Adrenal gland (tissue), 5 donors: ENCODE results near the gene SPOCK1.

Source experiments
- POLR2A ChIP-seq, 2 donors: fragments of 450-650 bp; IDR thresholded peaks; one replicate each; pipeline ENCODE4 v1.6.1; 2017; ENCODE audit warnings: antibody characterized with exemption in 2 of 2, mild to moderate bottlenecking in 2 of 2, moderate library complexity in 1 of 2
- TF ChIP-seq, protein P1 (sequence below), 6 experiments: fragments of 450-650 bp in 4 of 6; fragments of 200-600 bp in 2 of 6; sonication (generic) in 1 of 6; IDR thresholded peaks; 1 replicate in 5 of 6; 2 replicates in 1 of 6; pipeline versions ENCODE4 v1.5.1 to v1.8.0; 2016 to 2021; ENCODE audit warnings: antibody characterized with exemption in 6 of 6, mild to moderate bottlenecking in 2 of 6, moderate library complexity in 1 of 6
- donor health status: DM: no; HTN: no; CAD: no.

DNA sequence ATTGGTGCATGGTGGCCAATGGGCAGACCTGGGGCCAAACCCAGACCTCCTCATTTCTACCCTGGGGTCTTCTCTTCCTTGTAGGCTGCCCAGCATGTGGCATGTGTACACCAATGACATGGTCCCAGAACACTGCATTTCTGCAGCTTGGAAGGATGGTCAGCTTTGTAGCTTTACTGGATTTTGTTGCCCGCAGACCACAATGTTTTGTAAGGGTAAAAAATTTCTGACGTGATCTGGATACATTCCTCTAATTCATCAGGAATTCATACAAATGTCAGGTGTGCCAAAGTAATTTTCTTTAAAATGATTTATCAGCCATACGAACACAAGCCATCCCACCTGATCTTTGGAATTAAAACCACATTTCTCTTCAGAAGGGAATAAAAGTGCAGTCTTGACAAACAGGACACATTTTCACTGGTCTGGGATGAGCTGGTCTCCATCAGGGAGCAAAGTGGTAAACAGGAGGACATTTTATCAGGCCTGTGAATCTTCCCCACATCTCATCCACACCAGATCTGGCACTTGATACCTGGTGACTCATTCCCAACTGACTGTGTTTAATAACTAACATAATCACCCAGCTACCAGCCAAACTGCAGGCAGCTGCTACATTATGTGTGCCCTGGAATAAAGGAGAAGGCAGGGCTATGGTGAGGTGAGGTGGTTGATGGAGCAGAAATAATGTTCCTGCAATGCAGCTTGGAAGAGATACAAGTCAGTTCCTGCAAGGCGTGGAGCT, 103.9 kb downstream of the SPOCK1 start:
- no peak for TF ChIP-seq POLR2A (IDR thresholded peaks at IDR 0.05)
- TF ChIP-seq, protein P1, sequence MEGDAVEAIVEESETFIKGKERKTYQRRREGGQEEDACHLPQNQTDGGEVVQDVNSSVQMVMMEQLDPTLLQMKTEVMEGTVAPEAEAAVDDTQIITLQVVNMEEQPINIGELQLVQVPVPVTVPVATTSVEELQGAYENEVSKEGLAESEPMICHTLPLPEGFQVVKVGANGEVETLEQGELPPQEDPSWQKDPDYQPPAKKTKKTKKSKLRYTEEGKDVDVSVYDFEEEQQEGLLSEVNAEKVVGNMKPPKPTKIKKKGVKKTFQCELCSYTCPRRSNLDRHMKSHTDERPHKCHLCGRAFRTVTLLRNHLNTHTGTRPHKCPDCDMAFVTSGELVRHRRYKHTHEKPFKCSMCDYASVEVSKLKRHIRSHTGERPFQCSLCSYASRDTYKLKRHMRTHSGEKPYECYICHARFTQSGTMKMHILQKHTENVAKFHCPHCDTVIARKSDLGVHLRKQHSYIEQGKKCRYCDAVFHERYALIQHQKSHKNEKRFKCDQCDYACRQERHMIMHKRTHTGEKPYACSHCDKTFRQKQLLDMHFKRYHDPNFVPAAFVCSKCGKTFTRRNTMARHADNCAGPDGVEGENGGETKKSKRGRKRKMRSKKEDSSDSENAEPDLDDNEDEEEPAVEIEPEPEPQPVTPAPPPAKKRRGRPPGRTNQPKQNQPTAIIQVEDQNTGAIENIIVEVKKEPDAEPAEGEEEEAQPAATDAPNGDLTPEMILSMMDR (IDR thresholded peaks at IDR 0.05) = no peak
